A549 treated with ZK216348 at 1 μM for 4 hours (cell line): Measurements from ENCODE around the gene TTLL5. TPM values are rescaled to one million over a fixed set of nuclear protein-coding genes. Genes with fewer than 3 reads are reported as not detected.

Experiments used
- total RNA-seq: library from RNA; stranded (reverse); fragments of 200-300 nt; extraction: Qiagen RNA extraction; gene quantifications from 5 replicates; pipeline ENCODE4 v1.2.3, GENCODE V29; 2022; ENCODE audit warnings: low read depth

The TTLL5 gene, protein sequence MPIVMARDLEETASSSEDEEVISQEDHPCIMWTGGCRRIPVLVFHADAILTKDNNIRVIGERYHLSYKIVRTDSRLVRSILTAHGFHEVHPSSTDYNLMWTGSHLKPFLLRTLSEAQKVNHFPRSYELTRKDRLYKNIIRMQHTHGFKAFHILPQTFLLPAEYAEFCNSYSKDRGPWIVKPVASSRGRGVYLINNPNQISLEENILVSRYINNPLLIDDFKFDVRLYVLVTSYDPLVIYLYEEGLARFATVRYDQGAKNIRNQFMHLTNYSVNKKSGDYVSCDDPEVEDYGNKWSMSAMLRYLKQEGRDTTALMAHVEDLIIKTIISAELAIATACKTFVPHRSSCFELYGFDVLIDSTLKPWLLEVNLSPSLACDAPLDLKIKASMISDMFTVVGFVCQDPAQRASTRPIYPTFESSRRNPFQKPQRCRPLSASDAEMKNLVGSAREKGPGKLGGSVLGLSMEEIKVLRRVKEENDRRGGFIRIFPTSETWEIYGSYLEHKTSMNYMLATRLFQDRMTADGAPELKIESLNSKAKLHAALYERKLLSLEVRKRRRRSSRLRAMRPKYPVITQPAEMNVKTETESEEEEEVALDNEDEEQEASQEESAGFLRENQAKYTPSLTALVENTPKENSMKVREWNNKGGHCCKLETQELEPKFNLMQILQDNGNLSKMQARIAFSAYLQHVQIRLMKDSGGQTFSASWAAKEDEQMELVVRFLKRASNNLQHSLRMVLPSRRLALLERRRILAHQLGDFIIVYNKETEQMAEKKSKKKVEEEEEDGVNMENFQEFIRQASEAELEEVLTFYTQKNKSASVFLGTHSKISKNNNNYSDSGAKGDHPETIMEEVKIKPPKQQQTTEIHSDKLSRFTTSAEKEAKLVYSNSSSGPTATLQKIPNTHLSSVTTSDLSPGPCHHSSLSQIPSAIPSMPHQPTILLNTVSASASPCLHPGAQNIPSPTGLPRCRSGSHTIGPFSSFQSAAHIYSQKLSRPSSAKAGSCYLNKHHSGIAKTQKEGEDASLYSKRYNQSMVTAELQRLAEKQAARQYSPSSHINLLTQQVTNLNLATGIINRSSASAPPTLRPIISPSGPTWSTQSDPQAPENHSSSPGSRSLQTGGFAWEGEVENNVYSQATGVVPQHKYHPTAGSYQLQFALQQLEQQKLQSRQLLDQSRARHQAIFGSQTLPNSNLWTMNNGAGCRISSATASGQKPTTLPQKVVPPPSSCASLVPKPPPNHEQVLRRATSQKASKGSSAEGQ (N-terminal part only)
- 12.7 to 14.5 TPM (median 13.7 TPM) in 5 replicates for total RNA-seq

DNA sequence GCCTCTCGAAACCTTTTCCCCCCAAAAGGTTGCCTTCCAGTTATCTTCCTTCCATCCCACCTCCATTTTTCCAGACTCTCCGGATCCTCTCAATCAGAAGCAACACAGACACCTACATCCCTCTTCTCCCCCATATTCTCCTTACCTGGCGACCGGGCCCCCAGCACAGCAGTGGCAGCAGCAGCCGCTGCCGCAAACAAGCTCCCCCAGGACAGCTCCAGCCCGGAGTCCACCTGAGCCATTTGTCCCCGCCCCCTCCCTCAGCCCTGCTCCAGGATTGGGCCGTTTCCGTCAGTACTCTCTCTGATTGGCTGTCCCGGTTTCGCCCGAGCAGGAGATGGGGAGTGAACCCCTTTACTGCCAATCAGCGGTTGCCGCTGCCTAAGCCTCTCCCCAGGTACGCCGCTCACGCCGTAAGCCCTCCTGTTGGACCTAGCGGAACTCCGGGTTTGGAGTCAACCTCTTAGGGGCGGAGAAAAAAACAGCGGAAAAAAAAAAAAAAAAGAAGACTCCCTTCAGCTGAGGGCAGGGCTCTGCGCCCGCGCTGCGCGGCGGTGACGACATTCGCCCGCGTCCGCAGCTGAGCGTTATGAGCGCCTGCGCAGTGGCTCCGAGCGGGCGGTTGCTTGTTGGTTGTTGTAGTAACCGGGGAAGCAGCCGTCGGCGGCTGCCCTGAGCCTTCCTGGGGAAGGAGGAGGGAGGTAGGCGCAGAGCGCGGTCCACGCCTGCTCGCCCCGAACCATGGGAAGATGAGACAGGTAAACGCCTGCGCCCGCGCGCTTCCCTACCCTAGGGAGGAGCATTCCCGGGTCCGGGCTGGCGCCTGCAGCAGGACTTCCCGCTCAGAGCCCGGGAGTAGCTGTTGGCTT is at the start of gene TTLL5, which contains the start of gene ERG28:
TSS of gene TTLL5 (plus strand) at position 617 of the 869 bp plus-strand sequence. CDS start 1,904 bp downstream, outside the sequence.
TSS of gene ERG28 (minus strand) at position 247 of the 869 bp plus-strand sequence. CDS start 3,374 bp downstream, outside the sequence.

DNA sequence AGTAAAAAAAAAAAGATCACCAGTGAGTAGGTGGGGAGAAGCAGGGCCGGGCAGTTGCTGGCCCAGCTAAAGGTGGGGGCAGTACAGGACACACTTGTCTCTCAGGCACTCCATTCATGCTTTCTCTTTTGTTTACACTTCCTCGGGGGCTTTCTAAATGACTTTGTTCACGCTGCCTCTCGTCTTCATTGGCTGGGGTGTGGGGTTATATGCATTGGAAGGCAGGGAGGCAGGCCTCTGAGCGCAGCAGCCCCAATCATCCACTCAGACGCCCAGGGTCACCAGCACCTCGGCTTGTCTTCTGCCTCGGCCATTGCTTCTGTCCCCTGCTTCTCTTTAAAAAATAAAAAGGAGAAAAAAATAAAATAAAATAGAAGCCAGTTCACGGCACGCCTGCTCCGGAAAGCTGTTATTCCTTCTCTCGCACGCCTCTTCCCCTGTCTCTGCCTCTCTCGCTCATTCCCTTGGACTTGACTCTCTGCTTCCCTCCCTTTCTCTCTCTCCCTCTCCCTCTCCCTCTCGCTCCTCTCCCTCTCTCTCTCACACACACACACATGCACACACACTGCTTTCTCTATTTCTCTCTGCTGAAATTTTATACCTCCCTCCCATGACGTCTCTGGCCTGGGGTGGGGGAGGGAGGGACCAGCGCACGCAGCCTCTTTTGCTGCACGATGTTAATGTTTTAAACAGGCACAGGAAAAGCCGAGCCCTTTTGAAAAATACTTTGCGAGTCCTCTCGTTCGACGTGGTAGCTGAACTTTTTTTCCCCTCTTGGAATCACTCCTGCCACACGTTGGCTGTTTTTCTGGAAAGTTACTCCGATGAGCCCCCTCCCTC is 320.6 kb downstream of the TTLL5 start, which contains the start of gene TGFB3:
TSS of gene TGFB3 (minus strand) at position 570 of the 840 bp plus-strand sequence. CDS start 1,102 bp downstream, outside the sequence.

DNA sequence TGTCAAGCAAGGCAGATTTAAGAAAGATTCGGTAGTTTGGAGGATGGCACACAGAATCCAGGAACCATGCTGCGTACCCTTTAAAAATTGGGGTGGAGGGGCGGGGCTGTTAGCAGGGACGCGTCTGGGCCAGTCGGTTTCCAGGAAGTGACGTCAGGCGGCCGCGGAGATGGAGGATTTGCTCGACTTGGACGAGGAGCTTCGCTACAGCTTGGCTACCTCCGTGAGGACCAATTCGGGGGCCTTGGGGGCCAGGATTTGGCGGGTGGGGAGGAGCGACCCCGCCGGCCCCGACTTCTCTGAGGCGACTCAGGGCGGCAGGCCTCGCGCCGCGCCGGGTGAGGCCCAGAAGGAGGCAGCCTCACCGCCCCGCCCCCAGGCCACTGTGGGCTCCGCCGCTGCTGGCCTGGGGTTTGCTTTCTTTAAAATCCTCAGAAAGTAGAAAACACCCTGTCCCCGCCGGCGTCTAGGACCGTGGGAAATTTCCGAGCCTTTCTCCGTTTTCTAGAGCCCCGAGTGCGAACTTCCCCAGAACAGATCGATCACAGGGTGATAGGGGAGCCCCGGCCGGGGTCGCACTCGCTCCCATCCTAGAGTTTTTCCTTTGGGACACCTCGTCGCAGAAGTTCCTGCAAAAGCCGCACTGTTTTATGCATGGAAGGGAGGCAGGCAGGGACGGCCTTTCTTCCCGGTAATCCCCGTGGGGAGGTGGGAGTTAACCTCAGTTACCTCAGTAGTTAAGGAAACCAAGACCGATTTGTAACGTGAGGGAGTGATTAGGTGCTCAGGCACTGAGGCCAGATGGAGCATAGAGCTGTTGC is 324.8 kb downstream of the TTLL5 start, which contains the start of gene IFT43:
TSS of gene IFT43 (plus strand) at position 146 of the 821 bp plus-strand sequence. CDS start at position 170, 24 bp downstream.

Other genes with a start within 250 kb of the TTLL5 start
- 26.0 to 44.2 TPM (median 38.3 TPM) in 5 replicates for gene JDP2, start 233.2 kb upstream of the TTLL5 start, total RNA-seq
- not detected in 5 replicates for gene BATF, start 138.8 kb upstream of the TTLL5 start, total RNA-seq
- 7.8 to 9.2 TPM (median 8.6 TPM) in 5 replicates for gene FLVCR2, start 82.6 kb upstream of the TTLL5 start, total RNA-seq
- 14.9 to 17.3 TPM (median 15.9 TPM) in 5 replicates for gene ERG28, start 370 bp upstream of the TTLL5 start, total RNA-seq